Karpas-422 (cell line): Measurements from ENCODE around the gene TTLL5. TPM values are rescaled to one million over a fixed set of nuclear protein-coding genes. Genes with fewer than 3 reads are reported as not detected.

Experiments
- DNase-seq: peaks from one replicate; pipeline ENCODE4 v3.0.0-alpha.2; 2015
- H2AFZ ChIP-seq: fragments of 200-600 bp; sonication (generic); 2 replicates; pipeline ENCODE4 v1.6.1; 2014; ENCODE audit warnings: antibody characterized with exemption, low read length, mixed read lengths
- H3K27ac ChIP-seq: fragments of 200-600 bp; sonication (generic); 2 replicates; pipeline ENCODE4 v1.5.1; 2014; ENCODE audit warnings: mild to moderate bottlenecking, low read length, moderate library complexity
- H3K27me3 ChIP-seq: fragments of 200-600 bp; sonication (generic); 2 replicates; pipeline ENCODE4 v1.6.1; 2014; ENCODE audit warnings: low read length, mixed read lengths
- H3K36me3 ChIP-seq: fragments of 200-600 bp; sonication (generic); 2 replicates; pipeline ENCODE4 v1.6.1; 2014; ENCODE audit warnings: low read length, mixed read lengths; ENCODE audit not compliant: insufficient read depth
- H3K4me1 ChIP-seq: fragments of 200-600 bp; sonication (generic); 2 replicates; pipeline ENCODE4 v1.6.1; 2014; ENCODE audit warnings: mild to moderate bottlenecking, low read length, mixed read lengths
- H3K4me2 ChIP-seq: fragments of 200-600 bp; sonication (generic); 2 replicates; pipeline ENCODE4 v1.6.1; 2014; ENCODE audit warnings: low read length, low read depth, mild to moderate bottlenecking; ENCODE audit not compliant: poor library complexity, severe bottlenecking
- H3K4me3 ChIP-seq: fragments of 200-600 bp; sonication (generic); 2 replicates; pipeline ENCODE4 v1.5.1; 2014; ENCODE audit warnings: mild to moderate bottlenecking, antibody characterized with exemption, low read length, mixed read lengths
- H3K79me2 ChIP-seq: fragments of 200-600 bp; sonication (generic); 2 replicates; pipeline ENCODE4 v1.6.1; 2014; ENCODE audit warnings: mild to moderate bottlenecking, low read length, mixed read lengths
- H3K9ac ChIP-seq: fragments of 200-600 bp; sonication (generic); 2 replicates; pipeline ENCODE4 v1.6.0; 2014; ENCODE audit warnings: low read length
- H3K9me2 ChIP-seq: fragments of 200-600 bp; sonication (generic), shearing (Covaris generic); replicated peaks from 2 replicates; pipeline ENCODE4 v1.6.0; 2014; ENCODE audit warnings: mild to moderate bottlenecking, low read length, moderate library complexity; ENCODE audit not compliant: insufficient read depth
- H3K9me3 ChIP-seq: fragments of 300-700, 200-600 bp; sonication (generic); 2 replicates; pipeline ENCODE4 v1.6.1; 2014; ENCODE audit warnings: low read length, mixed read lengths
- H4K20me1 ChIP-seq: fragments of 200-600 bp; sonication (generic); 2 replicates; pipeline ENCODE4 v1.6.1; 2014; ENCODE audit warnings: mild to moderate bottlenecking, antibody characterized with exemption, low read length, low read depth; ENCODE audit not compliant: insufficient read depth
- total RNA-seq: library from RNA; depleted of rRNA; stranded (reverse); fragments of >200 nt; shearing (Covaris generic); gene quantifications from 2 replicates; pipeline ENCODE4 v1.2.3, GENCODE V29; 2014; ENCODE audit warnings: low replicate concordance

Gene TTLL5
- total RNA-seq, 1 experiment from 2014 or later, result 53.7 TPM

DNA sequence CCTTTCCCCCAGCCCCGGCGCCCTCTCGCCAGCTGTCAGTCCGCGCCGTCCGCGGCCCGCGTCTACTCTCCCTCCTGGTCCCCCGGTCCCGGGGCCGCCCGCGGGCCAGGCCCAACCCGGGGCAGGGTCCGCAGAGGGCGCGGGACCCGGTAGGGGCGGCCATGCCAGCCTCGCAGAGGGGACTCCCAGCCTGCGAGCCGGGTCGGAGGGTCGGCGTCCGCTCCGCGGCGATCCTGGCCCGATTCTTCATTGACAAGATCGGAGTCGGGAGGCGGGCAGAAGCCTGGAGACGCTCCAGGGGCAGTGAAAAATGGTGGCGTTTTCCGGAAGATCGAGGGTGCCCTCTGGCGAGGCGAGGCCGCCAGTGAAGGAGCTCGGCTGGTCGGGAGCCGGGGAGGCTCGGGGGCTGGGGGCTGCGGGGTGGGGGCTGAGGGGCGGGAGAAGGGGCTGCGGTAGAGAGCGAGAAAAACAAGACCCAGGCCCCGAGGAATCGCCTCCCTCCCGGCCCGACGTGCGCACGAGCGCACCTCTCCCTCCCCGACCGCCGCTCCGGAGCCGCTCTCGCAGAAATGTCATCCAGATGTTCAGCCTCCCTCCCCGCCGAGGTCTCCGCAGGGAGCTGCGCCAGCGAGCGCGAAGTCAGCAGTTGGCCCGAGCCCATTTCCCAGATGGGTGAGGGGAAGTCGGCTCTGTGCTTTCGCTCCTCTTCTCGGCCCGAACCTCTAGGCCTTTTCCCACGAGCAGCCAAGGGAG lies 321.4 kb downstream of the TTLL5 start:
- H3K79me2 ChIP-seq, result peaks cover 5% of the 10 kb centered on the region; the same call in 1 of the 2 replicates
- H4K20me1 ChIP-seq, result no peaks in the 10 kb centered on the region
- H3K9me3 ChIP-seq, result no peaks in the 10 kb centered on the region
- H3K9ac ChIP-seq, result peak overlapping the region; percentile 82
- H2AFZ ChIP-seq, result peak overlapping the region; percentile 98
- H3K4me3 ChIP-seq, result peak overlapping the region; percentile 88
- no peaks in the 10 kb centered on the region for H3K36me3 ChIP-seq
- no peaks in the 10 kb centered on the region for H3K9me2 ChIP-seq
- no peak overlapping the region for H3K27ac ChIP-seq
- 0 out of 2 replicates have a peak, but pooled peaks cover 3% of the 10 kb centered on the region for H3K27me3 ChIP-seq
- DNase-seq, result peak; percentile 94
- H3K4me2 ChIP-seq, result peak overlapping the region; percentile 100
- peaks cover 49% of the 10 kb centered on the region for H3K4me1 ChIP-seq

DNA sequence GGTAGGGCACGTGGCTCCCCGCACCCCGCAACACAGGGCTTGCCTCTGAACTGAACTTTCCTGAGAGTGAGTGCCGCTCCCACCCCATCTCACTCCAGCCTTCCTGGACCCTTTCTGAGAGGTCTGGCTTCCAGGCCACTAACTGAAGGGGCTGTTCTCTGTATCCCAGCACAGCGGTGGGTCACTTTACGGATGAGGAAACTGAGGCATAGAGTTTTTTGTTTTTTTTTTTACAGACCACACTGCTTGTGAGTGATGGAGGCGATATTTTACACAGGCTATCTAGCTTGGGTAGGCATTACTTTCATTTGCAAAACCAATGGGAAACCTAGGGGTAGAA lies 321.9 kb downstream of the TTLL5 start:
- Histone ChIP-seq H3K4me1 (peaks cover 44% of the 10 kb centered on the region), H3K9me2 (no peaks in the 10 kb centered on the region), H3K27ac (no peak overlapping the region), H4K20me1 (no peaks in the 10 kb centered on the region), H3K27me3 (0 out of 2 replicates have a peak, but pooled peaks cover 3% of the 10 kb centered on the region), H3K9me3 (no peaks in the 10 kb centered on the region), H2AFZ (peak overlapping the region; percentile 84), H3K9ac (peak overlapping the region; percentile 82), H3K4me2 (peak overlapping the region; percentile 70), H3K79me2 (peaks cover 5% of the 10 kb centered on the region; the same call in 1 of the 2 replicates), H3K4me3 (peak overlapping the region; percentile 88), H3K36me3 (no peaks in the 10 kb centered on the region)
- DNase-seq, result no peak

DNA sequence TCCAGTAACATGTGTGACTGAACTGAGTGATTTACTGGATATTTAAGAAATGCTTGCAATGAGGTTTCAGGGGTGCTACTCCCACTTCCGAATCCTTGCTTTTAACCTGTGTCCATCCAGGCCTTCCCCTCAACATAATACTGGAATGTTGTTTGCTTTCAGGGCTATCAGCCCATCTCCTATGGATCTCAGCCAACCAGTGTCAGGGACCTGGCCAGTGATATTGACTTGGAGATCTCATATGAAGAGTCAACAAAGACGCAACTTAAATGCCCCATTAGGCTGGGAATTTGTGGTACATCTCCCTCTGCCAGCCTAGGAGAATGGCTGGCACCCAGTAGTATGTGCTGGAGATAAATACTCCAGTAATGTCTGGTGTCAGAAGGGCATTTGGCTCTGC lies 323.6 kb downstream of the TTLL5 start:
- no peak overlapping the region for H3K4me2 ChIP-seq
- no peaks in the 10 kb centered on the region for H4K20me1 ChIP-seq
- H3K4me3 ChIP-seq, result no peak overlapping the region
- H3K9me2 ChIP-seq, result no peaks in the 10 kb centered on the region
- H2AFZ ChIP-seq, result no peak overlapping the region
- H3K9ac ChIP-seq, result no peak overlapping the region
- H3K9me3 ChIP-seq, result no peaks in the 10 kb centered on the region
- H3K27me3 ChIP-seq, result 0 out of 2 replicates have a peak, but pooled peaks cover 3% of the 10 kb centered on the region
- H3K79me2 ChIP-seq, result peaks cover 5% of the 10 kb centered on the region; the same call in 1 of the 2 replicates
- H3K36me3 ChIP-seq, result no peaks in the 10 kb centered on the region
- DNase-seq, result no peak
- H3K27ac ChIP-seq, result no peak overlapping the region
- H3K4me1 ChIP-seq, result peaks cover 35% of the 10 kb centered on the region

DNA sequence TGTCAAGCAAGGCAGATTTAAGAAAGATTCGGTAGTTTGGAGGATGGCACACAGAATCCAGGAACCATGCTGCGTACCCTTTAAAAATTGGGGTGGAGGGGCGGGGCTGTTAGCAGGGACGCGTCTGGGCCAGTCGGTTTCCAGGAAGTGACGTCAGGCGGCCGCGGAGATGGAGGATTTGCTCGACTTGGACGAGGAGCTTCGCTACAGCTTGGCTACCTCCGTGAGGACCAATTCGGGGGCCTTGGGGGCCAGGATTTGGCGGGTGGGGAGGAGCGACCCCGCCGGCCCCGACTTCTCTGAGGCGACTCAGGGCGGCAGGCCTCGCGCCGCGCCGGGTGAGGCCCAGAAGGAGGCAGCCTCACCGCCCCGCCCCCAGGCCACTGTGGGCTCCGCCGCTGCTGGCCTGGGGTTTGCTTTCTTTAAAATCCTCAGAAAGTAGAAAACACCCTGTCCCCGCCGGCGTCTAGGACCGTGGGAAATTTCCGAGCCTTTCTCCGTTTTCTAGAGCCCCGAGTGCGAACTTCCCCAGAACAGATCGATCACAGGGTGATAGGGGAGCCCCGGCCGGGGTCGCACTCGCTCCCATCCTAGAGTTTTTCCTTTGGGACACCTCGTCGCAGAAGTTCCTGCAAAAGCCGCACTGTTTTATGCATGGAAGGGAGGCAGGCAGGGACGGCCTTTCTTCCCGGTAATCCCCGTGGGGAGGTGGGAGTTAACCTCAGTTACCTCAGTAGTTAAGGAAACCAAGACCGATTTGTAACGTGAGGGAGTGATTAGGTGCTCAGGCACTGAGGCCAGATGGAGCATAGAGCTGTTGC lies 324.8 kb downstream of the TTLL5 start, which contains the start of gene IFT43:
Gene IFT43, plus strand, starts transcription at position 146 of the 821 bp plus-strand sequence. Its CDS starts 24 bp downstream, at position 170.
- H3K27me3 ChIP-seq, result 0 out of 2 replicates have a peak, but pooled peaks cover 3% of the 10 kb centered on the region
- no peaks in the 10 kb centered on the region for H3K36me3 ChIP-seq
- peaks cover 35% of the 10 kb centered on the region for H3K4me1 ChIP-seq
- H3K9me2 ChIP-seq, result no peaks in the 10 kb centered on the region
- no peaks in the 10 kb centered on the region for H3K9me3 ChIP-seq
- peak within 1 kb of the TSS; percentile 84 for H3K4me3 ChIP-seq
- H2AFZ ChIP-seq, result peak within 1 kb of the TSS; percentile 66; the same call in 1 of the 2 replicates
- peak within 1 kb of the TSS; percentile 89 for H3K4me2 ChIP-seq
- peak; percentile 96 for DNase-seq
- H4K20me1 ChIP-seq, result no peaks in the 10 kb centered on the region
- H3K9ac ChIP-seq, result peak within 1 kb of the TSS; percentile 79
- H3K27ac ChIP-seq, result no peak within 1 kb of the TSS
- H3K79me2 ChIP-seq, result peaks cover 5% of the 10 kb centered on the region; the same call in 1 of the 2 replicates

DNA sequence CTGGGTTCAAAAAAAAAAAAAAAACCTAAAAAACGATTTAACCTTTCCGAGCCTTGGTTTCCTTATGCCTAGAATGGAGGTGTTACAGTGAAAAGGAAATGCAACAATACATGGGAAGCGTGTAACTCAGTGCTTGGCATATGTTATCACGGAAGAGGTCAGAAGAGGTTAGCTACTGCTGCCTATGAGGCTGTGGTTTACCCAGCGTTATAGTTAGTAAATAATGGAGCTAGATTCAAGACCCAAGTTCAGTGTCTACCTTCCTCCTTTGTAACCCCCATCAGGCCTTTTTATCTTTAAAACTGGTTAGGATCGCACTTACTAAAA lies 325.4 kb downstream of the TTLL5 start:
- Histone ChIP-seq H2AFZ (no peak overlapping the region), H3K27me3 (0 out of 2 replicates have a peak, but pooled peaks cover 3% of the 10 kb centered on the region)

DNA sequence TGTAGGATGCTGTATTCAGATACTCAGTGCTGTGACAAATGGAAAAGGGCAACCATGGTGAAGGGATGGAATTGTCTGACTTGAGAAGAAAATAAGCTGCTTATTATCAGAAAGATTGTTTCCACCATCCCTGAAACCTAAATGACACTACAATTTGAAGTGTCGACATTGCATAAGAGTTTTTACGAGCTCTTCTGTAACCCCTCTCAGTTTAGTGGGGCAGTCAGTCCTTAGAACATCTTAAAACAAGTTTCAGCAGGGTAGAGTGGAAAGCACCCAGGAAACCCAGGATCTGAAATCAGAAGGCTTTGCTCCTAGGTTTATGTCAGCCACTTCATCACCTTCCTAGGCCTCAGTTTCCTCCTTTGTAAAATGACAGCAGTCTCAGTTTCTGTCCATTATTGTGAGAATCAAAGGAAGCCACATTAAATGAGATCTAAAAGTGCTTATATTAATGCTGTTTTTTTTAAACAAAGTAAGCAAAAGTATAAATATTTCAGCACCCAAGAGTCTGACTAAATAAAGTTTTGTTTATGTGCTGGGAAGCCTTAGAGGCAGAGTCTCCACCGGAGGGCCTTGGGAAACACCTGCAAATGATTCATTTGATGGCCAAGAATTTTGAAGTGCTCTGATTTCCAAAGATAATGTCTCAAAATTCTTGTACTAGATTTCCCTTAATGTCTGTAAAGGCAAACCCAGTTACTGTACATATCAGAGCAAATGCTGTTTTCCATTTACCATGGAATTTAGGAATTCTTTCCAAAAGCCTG lies 326.3 kb downstream of the TTLL5 start:
- H3K27ac ChIP-seq, result no peak overlapping the region
- no peaks in the 10 kb centered on the region for H3K9me3 ChIP-seq
- no peaks in the 10 kb centered on the region for H3K9me2 ChIP-seq
- no peak overlapping the region for H2AFZ ChIP-seq
- no peaks in the 10 kb centered on the region for H4K20me1 ChIP-seq
- H3K36me3 ChIP-seq, result no peaks in the 10 kb centered on the region
- no peak overlapping the region for H3K4me3 ChIP-seq
- H3K27me3 ChIP-seq, result 0 out of 2 replicates have a peak, but pooled peaks cover 3% of the 10 kb centered on the region
- H3K4me2 ChIP-seq, result peak overlapping the region; percentile 89
- H3K9ac ChIP-seq, result no peak overlapping the region
- DNase-seq, result no peak
- peaks cover 5% of the 10 kb centered on the region; the same call in 1 of the 2 replicates for H3K79me2 ChIP-seq
- peaks cover 23% of the 10 kb centered on the region for H3K4me1 ChIP-seq

More for the DNA sequence above, 325.4 kb downstream of the TTLL5 start:
- Histone ChIP-seq H4K20me1 (no peaks in the 10 kb centered on the region), H3K4me3 (peak overlapping the region; percentile 84), H3K9me2 (no peaks in the 10 kb centered on the region), H3K79me2 (peaks cover 5% of the 10 kb centered on the region; the same call in 1 of the 2 replicates), H3K36me3 (no peaks in the 10 kb centered on the region), H3K4me1 (peaks cover 31% of the 10 kb centered on the region), H3K4me2 (peak overlapping the region; percentile 89), H3K9ac (peak overlapping the region; percentile 79), H3K9me3 (no peaks in the 10 kb centered on the region), H3K27ac (no peak overlapping the region)
- no peak for DNase-seq

DNA sequence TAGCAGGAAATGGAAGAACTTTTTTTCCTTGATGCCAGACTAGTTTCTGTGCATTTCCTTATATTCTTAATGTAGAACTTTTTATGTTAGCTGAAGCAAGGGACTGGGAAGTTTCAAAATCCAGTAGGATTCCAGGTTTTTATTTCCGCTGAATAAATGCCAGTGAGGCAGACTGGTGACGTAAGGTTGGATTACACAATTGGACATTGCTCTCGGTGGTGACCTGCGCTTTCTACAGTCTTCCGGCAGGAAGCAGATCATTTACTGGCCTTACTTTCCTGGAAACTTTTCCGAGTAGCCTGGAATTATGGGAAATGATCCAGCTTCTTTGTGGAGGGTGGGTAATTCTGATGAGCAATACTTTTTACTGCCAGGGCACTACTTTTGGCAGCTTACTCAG lies 328.1 kb downstream of the TTLL5 start:
- H3K9me3 ChIP-seq, result no peaks in the 10 kb centered on the region

More for the DNA sequence above, 328.1 kb downstream of the TTLL5 start:
- peaks cover 30% of the 10 kb centered on the region for H3K4me1 ChIP-seq
- no peak overlapping the region for H2AFZ ChIP-seq
- no peak overlapping the region for H3K9ac ChIP-seq
- H3K9me2 ChIP-seq, result no peaks in the 10 kb centered on the region
- no peaks in the 10 kb centered on the region for H3K27me3 ChIP-seq
- peaks cover 5% of the 10 kb centered on the region; the same call in 1 of the 2 replicates for H3K79me2 ChIP-seq
- H3K36me3 ChIP-seq, result no peaks in the 10 kb centered on the region
- H3K27ac ChIP-seq, result no peak overlapping the region
- no peaks in the 10 kb centered on the region for H4K20me1 ChIP-seq
- DNase-seq, result no peak
- H3K4me2 ChIP-seq, result no peak overlapping the region
- H3K4me3 ChIP-seq, result no peak overlapping the region
